Measurements from ENCODE around the gene NCOA1. TPM values are rescaled to one million over a fixed set of nuclear protein-coding genes. Genes with fewer than 3 reads are reported as not detected.

The NCOA1 gene
- total RNA-seq, 1 experiment from 2014 or later, result 27.5 TPM

GRCh38 chr2:24512404-24512803, 21.4 kb downstream of the NCOA1 start:
- no peak for DNase-seq (ENCODE audit: low spot score)
- no peaks in the 10 kb centered on the region for H3K27me3 ChIP-seq (replicated peaks; ENCODE audit: insufficient read depth, low read depth, low read length, poor library complexity)
- intact Hi-C loops (cut with micrococcal nuclease; ENCODE audit: unreplicated experiment), result no loop called here
- no TSS peak for BruUV-seq (replicated peaks)
- peaks cover 26% of the 10 kb centered on the region for H3K4me1 ChIP-seq (ENCODE audit: insufficient read depth, low read length, poor library complexity, severe bottlenecking)
- POLR2A ChIA-PET (ENCODE audit: low non-redundant PET), result no interaction called here
- H3K27ac ChIP-seq (ENCODE audit: low read depth, low read length, poor library complexity, severe bottlenecking), result no peak overlapping the region
- H3K4me3 ChIP-seq (ENCODE audit: low read depth, low read length, poor library complexity, severe bottlenecking), result no peak overlapping the region
- H3K9me3 ChIP-seq (ENCODE audit: low read depth, low read length, poor library complexity, severe bottlenecking), result no peaks in the 10 kb centered on the region
- H3K36me3 ChIP-seq (ENCODE audit: insufficient read depth, low read length, poor library complexity, severe bottlenecking), result no peaks in the 10 kb centered on the region
- CTCF ChIA-PET, result no interaction called here
- TF ChIP-seq EZH2 (IDR thresholded peaks at IDR 0.05; ENCODE audit: borderline replicate concordance, low read depth, low read length, poor library complexity, severe bottlenecking), result no peak

- intact Hi-C loops (cut with micrococcal nuclease; ENCODE audit: unreplicated experiment), result no loop called here
- Histone ChIP-seq H3K27me3 (replicated peaks; ENCODE audit: insufficient read depth, low read depth, low read length, poor library complexity) (no peaks in the 10 kb centered on the region), H3K4me3 (ENCODE audit: low read depth, low read length, poor library complexity, severe bottlenecking) (no peak overlapping the region), H3K9me3 (ENCODE audit: low read depth, low read length, poor library complexity, severe bottlenecking) (no peaks in the 10 kb centered on the region), H3K36me3 (ENCODE audit: insufficient read depth, low read length, poor library complexity, severe bottlenecking) (no peaks in the 10 kb centered on the region), H3K4me1 (ENCODE audit: insufficient read depth, low read length, poor library complexity, severe bottlenecking) (peaks cover 26% of the 10 kb centered on the region), H3K27ac (ENCODE audit: low read depth, low read length, poor library complexity, severe bottlenecking) (no peak overlapping the region)
- TF ChIP-seq EZH2 (IDR thresholded peaks at IDR 0.05; ENCODE audit: borderline replicate concordance, low read depth, low read length, poor library complexity, severe bottlenecking) (no peak), CTCF (conservative IDR thresholded peaks at IDR 0.05; ENCODE audit: low read depth, low read length) (no peak)
- ChIA-PET CTCF (no interaction called here), POLR2A (ENCODE audit: low non-redundant PET) (no interaction called here)
- DNase-seq (ENCODE audit: low spot score), result no peak
- BruUV-seq (replicated peaks), result no TSS peak
Observed at GRCh38 chr2:24512831-24513230, 21.8 kb downstream of the NCOA1 start.

- CTCF ChIA-PET, result no interaction called here
- BruUV-seq (replicated peaks), result no TSS peak
- peaks cover 25% of the 10 kb centered on the region for H3K4me1 ChIP-seq (ENCODE audit: insufficient read depth, low read length, poor library complexity, severe bottlenecking)
- no peaks in the 10 kb centered on the region for H3K9me3 ChIP-seq (ENCODE audit: low read depth, low read length, poor library complexity, severe bottlenecking)
- intact Hi-C loops (cut with micrococcal nuclease; ENCODE audit: unreplicated experiment), result no loop called here
- POLR2A ChIA-PET (ENCODE audit: low non-redundant PET), result no interaction called here
- H3K27me3 ChIP-seq (replicated peaks; ENCODE audit: insufficient read depth, low read depth, low read length, poor library complexity), result no peaks in the 10 kb centered on the region
- TF ChIP-seq CTCF (conservative IDR thresholded peaks at IDR 0.05; ENCODE audit: low read depth, low read length), result no peak
- TF ChIP-seq EZH2 (IDR thresholded peaks at IDR 0.05; ENCODE audit: borderline replicate concordance, low read depth, low read length, poor library complexity, severe bottlenecking), result no peak
- H3K36me3 ChIP-seq (ENCODE audit: insufficient read depth, low read length, poor library complexity, severe bottlenecking), result no peaks in the 10 kb centered on the region
- no peak overlapping the region for H3K4me3 ChIP-seq (ENCODE audit: low read depth, low read length, poor library complexity, severe bottlenecking)
- no peak for DNase-seq (ENCODE audit: low spot score)
- no peak overlapping the region for H3K27ac ChIP-seq (ENCODE audit: low read depth, low read length, poor library complexity, severe bottlenecking)
Observed at GRCh38 chr2:24513281-24514071, 22.4 kb downstream of the NCOA1 start.

DNA sequence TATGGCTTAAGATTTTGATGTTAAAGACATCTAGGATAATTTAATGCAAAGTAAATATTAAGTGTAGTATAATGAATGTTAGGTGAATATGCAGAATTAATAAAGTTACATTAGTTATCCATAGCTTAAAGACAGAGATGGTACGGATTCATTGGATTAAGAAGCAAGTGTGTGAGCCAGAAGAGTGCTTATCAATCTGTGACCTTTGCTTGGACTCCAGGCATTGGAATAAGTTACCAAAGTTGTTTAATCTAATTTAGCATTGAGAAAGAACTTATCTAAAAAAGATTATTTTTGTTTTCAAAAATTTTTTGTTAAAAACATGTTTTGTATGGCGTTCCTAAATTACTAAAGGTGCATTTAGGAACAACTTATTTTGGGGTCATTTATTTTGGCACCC, 23.8 kb downstream of the NCOA1 start:
- no peak for TF ChIP-seq EZH2 (IDR thresholded peaks at IDR 0.05; ENCODE audit: borderline replicate concordance, low read depth, low read length, poor library complexity, severe bottlenecking)
- no peak for TF ChIP-seq CTCF (conservative IDR thresholded peaks at IDR 0.05; ENCODE audit: low read depth, low read length)
- no TSS peak for BruUV-seq (replicated peaks)
- no peak for DNase-seq (ENCODE audit: low spot score)
- Histone ChIP-seq H3K27me3 (replicated peaks; ENCODE audit: insufficient read depth, low read depth, low read length, poor library complexity) (no peaks in the 10 kb centered on the region), H3K4me3 (ENCODE audit: low read depth, low read length, poor library complexity, severe bottlenecking) (no peak overlapping the region), H3K36me3 (ENCODE audit: insufficient read depth, low read length, poor library complexity, severe bottlenecking) (no peaks in the 10 kb centered on the region), H3K9me3 (ENCODE audit: low read depth, low read length, poor library complexity, severe bottlenecking) (no peaks in the 10 kb centered on the region), H3K27ac (ENCODE audit: low read depth, low read length, poor library complexity, severe bottlenecking) (no peak overlapping the region), H3K4me1 (ENCODE audit: insufficient read depth, low read length, poor library complexity, severe bottlenecking) (peaks cover 17% of the 10 kb centered on the region)
- intact Hi-C loops (cut with micrococcal nuclease; ENCODE audit: unreplicated experiment), result no loop called here
- ChIA-PET POLR2A (ENCODE audit: low non-redundant PET) (no interaction called here), CTCF (no interaction called here)

Measured in A673 (cell line).